ENCODE measurements around the gene LSP1.

The LSP1 gene

GRCh38 chr11:1888811-1889210 lies 35.9 kb downstream of the LSP1 start:
- no peak for DNase-seq (ENCODE audit: low read depth, low spot score)

GRCh38 chr11:1889224-1889930 lies 36.5 kb downstream of the LSP1 start:
- no peak for DNase-seq (ENCODE audit: low read depth, low spot score)

- no peak for DNase-seq (ENCODE audit: low read depth, low spot score)
These were observed 37.3 kb downstream of the LSP1 start for GRCh38 chr11:1889941-1890855.

GRCh38 chr11:1890856-1891830 lies 38.3 kb downstream of the LSP1 start:
- DNase-seq (ENCODE audit: low read depth, low spot score): no peak

GRCh38 chr11:1891831-1892115 lies 38.9 kb downstream of the LSP1 start, which contains the start of gene PRR33:
Gene PRR33, minus strand, starts transcription at chr11:1891895. Its CDS starts 1,311 bp downstream, at chr11:1890584.
- no peak for DNase-seq (ENCODE audit: low read depth, low spot score)

- DNase-seq (ENCODE audit: low read depth, low spot score): no peak
These were observed 39.2 kb downstream of the LSP1 start for GRCh38 chr11:1892116-1892515.

GRCh38 chr11:1892558-1892957 lies 39.7 kb downstream of the LSP1 start:
- no peak for DNase-seq (ENCODE audit: low read depth, low spot score)

GRCh38 chr11:1893581-1894359 lies 40.9 kb downstream of the LSP1 start:
- no peak for DNase-seq (ENCODE audit: low read depth, low spot score)

GRCh38 chr11:1894759-1895158 lies 41.9 kb downstream of the LSP1 start:
- no peak for DNase-seq (ENCODE audit: low read depth, low spot score)

GRCh38 chr11:1896468-1896867 lies 43.6 kb downstream of the LSP1 start:
- DNase-seq (ENCODE audit: low read depth, low spot score): no peak

- no peak for DNase-seq (ENCODE audit: low read depth, low spot score)
These were observed 44.0 kb downstream of the LSP1 start for GRCh38 chr11:1896923-1897322.

GRCh38 chr11:1899090-1899489 lies 46.2 kb downstream of the LSP1 start:
- DNase-seq (ENCODE audit: low read depth, low spot score): no peak

- no peak for DNase-seq (ENCODE audit: low read depth, low spot score)
These were observed 46.8 kb downstream of the LSP1 start for GRCh38 chr11:1899686-1900085.

GRCh38 chr11:1906181-1906580 lies 53.3 kb downstream of the LSP1 start:
- no peak for DNase-seq (ENCODE audit: low read depth, low spot score)

- no peak for DNase-seq (ENCODE audit: low read depth, low spot score)
These were observed 53.9 kb downstream of the LSP1 start for GRCh38 chr11:1906611-1907423.

GRCh38 chr11:1908618-1909017 lies 55.7 kb downstream of the LSP1 start:
- no peak for DNase-seq (ENCODE audit: low read depth, low spot score)

GRCh38 chr11:1909524-1909923 lies 56.6 kb downstream of the LSP1 start:
- DNase-seq (ENCODE audit: low read depth, low spot score): no peak

- DNase-seq (ENCODE audit: low read depth, low spot score): no peak
These were observed 59.5 kb downstream of the LSP1 start for GRCh38 chr11:1912289-1912878.

GRCh38 chr11:1913271-1914060 lies 60.6 kb downstream of the LSP1 start:
- no peak for DNase-seq (ENCODE audit: low read depth, low spot score)
